ENCODE results near the gene NVL. TPM values are rescaled to one million over a fixed set of nuclear protein-coding genes. Genes with fewer than 3 reads are reported as not detected.

The NVL gene
- polyA plus RNA-seq, 1 donor from 2014 or later: 77.3 TPM

GRCh38 chr1:224356685-224357625, 27.0 kb upstream of the NVL start, which contains the start of gene CNIH4:
Gene CNIH4, plus strand, starts transcription at chr1:224356879. Its CDS starts 46 bp downstream, at chr1:224356925.
- no peaks in the 10 kb centered on the region for H3K27me3 ChIP-seq (ENCODE audit: insufficient read depth, low read depth, low read length)
- no peaks in the 10 kb centered on the region for H4K20me1 ChIP-seq (ENCODE audit: insufficient read depth)
- peak within 1 kb of the TSS; percentile 80 for H3K27ac ChIP-seq (ENCODE audit: low read length)
- H3K79me2 ChIP-seq (replicated peaks; ENCODE audit: insufficient read depth, low read length): peaks cover 39% of the 10 kb centered on the region
- peak within 1 kb of the TSS; percentile 87 for H3K9ac ChIP-seq (ENCODE audit: low read length)
- H3K36me3 ChIP-seq (ENCODE audit: insufficient read depth, low read length): no peaks in the 10 kb centered on the region
- H3K4me2 ChIP-seq (ENCODE audit: low read length): peak within 1 kb of the TSS; percentile 61
- H3K9me3 ChIP-seq (ENCODE audit: low read length): no peaks in the 10 kb centered on the region
- peak; percentile 97 for TF ChIP-seq POLR2AphosphoS5 (IDR thresholded peaks at IDR 0.05)
- TF ChIP-seq EZH2 (IDR thresholded peaks at IDR 0.05; ENCODE audit: borderline replicate concordance, insufficient read depth, low read length, poor library complexity, severe bottlenecking): no peak
- no peak for TF ChIP-seq RAD21 (conservative IDR thresholded peaks at IDR 0.05)
- TF ChIP-seq MXI1 (conservative IDR thresholded peaks at IDR 0.05; ENCODE audit: poor library complexity, severe bottlenecking): peak; percentile 71
- peak; percentile 21 for TF ChIP-seq REST (IDR thresholded peaks at IDR 0.05; ENCODE audit: borderline replicate concordance)
- TF ChIP-seq CTCF (IDR thresholded peaks at IDR 0.05; ENCODE audit: poor library complexity, severe bottlenecking): no peak
- peak; percentile 27 for TF ChIP-seq SMC3 (conservative IDR thresholded peaks at IDR 0.05; ENCODE audit: poor library complexity)
- no peak for TF ChIP-seq TAF1 (IDR thresholded peaks at IDR 0.05; ENCODE audit: low read depth)
- no peak for TF ChIP-seq EP300 (conservative IDR thresholded peaks at IDR 0.05; ENCODE audit: poor library complexity, severe bottlenecking)
- no peaks in the 10 kb centered on the region for H3K9me2 ChIP-seq (ENCODE audit: insufficient read depth, low read length)
- H3K4me3 ChIP-seq (ENCODE audit: low read length): peak within 1 kb of the TSS; percentile 78
- no peaks in the 10 kb centered on the region for H3F3A ChIP-seq (ENCODE audit: insufficient read depth, low read length, poor library complexity, severe bottlenecking)
- peak within 1 kb of the TSS; percentile 45 for H2AFZ ChIP-seq (ENCODE audit: low read depth, low read length)

- H3K27ac ChIP-seq (ENCODE audit: low read length): no peak overlapping the region
- no peak overlapping the region for H2AFZ ChIP-seq (ENCODE audit: low read depth, low read length)
- H3K9me3 ChIP-seq (ENCODE audit: low read length): no peaks in the 10 kb centered on the region
- TF ChIP-seq MXI1 (conservative IDR thresholded peaks at IDR 0.05; ENCODE audit: poor library complexity, severe bottlenecking) (no peak), EP300 (conservative IDR thresholded peaks at IDR 0.05; ENCODE audit: poor library complexity, severe bottlenecking) (no peak), RAD21 (conservative IDR thresholded peaks at IDR 0.05) (no peak), CTCF (IDR thresholded peaks at IDR 0.05; ENCODE audit: poor library complexity, severe bottlenecking) (no peak), POLR2AphosphoS5 (IDR thresholded peaks at IDR 0.05) (no peak), REST (IDR thresholded peaks at IDR 0.05; ENCODE audit: borderline replicate concordance) (no peak), TAF1 (IDR thresholded peaks at IDR 0.05; ENCODE audit: low read depth) (no peak), SMC3 (conservative IDR thresholded peaks at IDR 0.05; ENCODE audit: poor library complexity) (no peak), EZH2 (IDR thresholded peaks at IDR 0.05; ENCODE audit: borderline replicate concordance, insufficient read depth, low read length, poor library complexity, severe bottlenecking) (no peak)
- H3K27me3 ChIP-seq (ENCODE audit: insufficient read depth, low read depth, low read length): no peaks in the 10 kb centered on the region
- H3K9ac ChIP-seq (ENCODE audit: low read length): no peak overlapping the region
- H3K4me2 ChIP-seq (ENCODE audit: low read length): no peak overlapping the region
- H3K4me3 ChIP-seq (ENCODE audit: low read length): no peak overlapping the region
- H3F3A ChIP-seq (ENCODE audit: insufficient read depth, low read length, poor library complexity, severe bottlenecking): no peaks in the 10 kb centered on the region
- no peaks in the 10 kb centered on the region for H4K20me1 ChIP-seq (ENCODE audit: insufficient read depth)
- peaks cover 16% of the 10 kb centered on the region for H3K79me2 ChIP-seq (replicated peaks; ENCODE audit: insufficient read depth, low read length)
- H3K36me3 ChIP-seq (ENCODE audit: insufficient read depth, low read length): no peaks in the 10 kb centered on the region
- no peaks in the 10 kb centered on the region for H3K9me2 ChIP-seq (ENCODE audit: insufficient read depth, low read length)
Measured at GRCh38 chr1:224353975-224354925, 24.3 kb upstream of the NVL start.

Data from neural cell (in vitro differentiated cells).